Stimulated activated CD8-positive, alpha-beta memory T cell treated with anti-CD3 and anti-CD28 coated beads, Interleukin-12 subunit alpha, Interleukin-12 subunit beta, amount 100 ng/mL, for 24 hours (primary cell): ENCODE measurements around the gene GNGT1.
"Not testable (repeated sequence)": the region's sequence is repeated elsewhere in the genome, so short reads cannot be mapped to it uniquely, and the experiment has no call there.

Experiments used
- DNase-seq: peaks from one replicate; pipeline ENCODE4 v3.0.0-alpha.2; 2020; ENCODE audit errors: extremely low read depth

Gene GNGT1

DNA sequence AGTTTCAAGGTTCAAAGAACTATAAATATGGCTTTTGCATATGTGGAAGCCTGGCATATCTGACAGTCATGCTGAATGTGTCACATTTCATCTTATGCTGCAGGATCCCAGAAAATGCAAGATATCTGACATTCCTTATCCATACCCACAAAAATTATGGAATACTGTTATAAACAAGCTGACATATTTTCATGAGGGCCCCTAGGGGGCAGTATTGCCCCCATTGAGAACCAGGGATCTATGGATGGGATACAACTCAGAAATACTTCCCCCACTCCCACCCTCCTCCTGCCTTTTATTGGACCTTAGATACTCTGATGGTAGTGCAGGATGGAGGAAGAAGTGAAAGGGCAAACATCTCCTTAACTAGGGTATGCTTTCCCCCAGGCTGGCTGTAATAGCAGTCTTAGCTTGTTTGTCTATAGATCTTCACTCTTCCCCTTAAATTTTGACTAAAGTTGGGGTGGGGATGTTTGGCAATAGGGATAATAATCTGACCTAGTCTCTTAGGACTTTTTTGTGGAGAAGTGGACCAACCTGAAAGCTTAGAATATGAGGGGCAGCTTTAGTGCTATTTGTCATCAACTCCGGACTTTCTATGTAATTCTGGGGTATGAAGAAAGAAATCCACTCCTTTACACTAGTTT is 3.5 kb upstream of the GNGT1 start:
- no peak for DNase-seq

DNA sequence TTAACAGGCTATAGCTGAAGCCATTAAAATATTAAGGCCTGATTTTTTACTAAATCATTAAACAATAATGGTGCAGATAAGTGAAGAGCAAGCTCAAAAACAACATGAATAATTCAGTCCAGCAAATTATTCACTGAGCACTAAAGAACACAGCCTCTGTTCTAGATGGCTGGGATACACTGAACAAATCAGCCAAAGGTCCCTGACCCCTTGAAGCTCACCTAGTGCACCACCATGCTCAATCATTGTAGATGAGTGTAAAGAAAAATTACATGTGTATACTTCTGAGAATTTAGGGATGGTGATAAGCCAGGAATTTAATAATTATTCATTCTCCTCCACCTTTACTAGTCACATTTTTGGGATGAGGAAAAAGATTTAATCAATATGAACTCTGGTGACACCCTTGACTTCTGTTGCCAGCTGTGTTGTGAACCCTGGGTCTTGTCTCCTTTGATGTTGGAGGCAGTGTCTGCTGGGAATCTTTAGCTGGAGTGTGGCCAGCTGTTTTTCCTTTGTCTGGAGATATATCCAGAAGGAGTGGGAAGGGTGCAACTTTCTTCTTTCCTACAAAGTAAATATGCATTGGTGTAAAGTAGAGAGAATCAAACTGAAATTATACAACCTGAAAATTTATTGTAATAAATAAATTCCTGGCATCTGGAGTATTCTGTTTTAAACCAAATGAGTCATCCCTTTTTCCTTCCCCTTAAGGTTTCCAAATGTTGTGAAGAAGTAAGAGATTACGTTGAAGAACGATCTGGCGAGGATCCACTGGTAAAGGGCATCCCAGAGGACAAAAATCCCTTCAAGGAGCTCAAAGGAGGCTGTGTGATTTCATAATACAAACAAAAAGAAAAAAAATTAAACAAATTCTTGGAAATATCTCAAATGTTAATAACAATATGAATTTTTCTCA is 4.0 kb downstream of the GNGT1 start:
- DNase-seq = no peak

- DNase-seq = not testable (repeated sequence)
Measured at GRCh38 chr7:93911242-93911641, 4.9 kb downstream of the GNGT1 start.

DNA sequence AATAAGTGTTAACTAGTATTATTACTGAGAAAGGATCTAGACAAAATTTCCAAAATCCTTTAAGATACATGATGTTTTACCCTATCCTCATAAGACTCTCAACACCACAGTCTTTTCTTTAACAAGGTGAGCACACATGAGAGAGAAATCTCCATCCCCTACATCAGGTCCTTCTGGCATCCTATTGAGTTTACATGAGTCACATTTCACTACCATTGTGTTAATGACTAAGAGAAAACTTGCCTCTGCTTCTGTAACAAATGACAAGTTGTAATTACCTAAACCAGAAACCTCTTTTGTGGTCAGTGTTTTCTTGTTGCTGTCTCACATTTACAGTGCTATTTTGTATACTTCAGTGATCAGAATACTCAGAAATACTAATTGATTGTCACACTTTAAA is 5.3 kb downstream of the GNGT1 start:
- not testable (repeated sequence) for DNase-seq

GRCh38 chr7:93913197-93913596 is 6.8 kb downstream of the GNGT1 start:
- DNase-seq = no peak

GRCh38 chr7:93914581-93915066 is 8.3 kb downstream of the GNGT1 start:
- DNase-seq = no peak

DNA sequence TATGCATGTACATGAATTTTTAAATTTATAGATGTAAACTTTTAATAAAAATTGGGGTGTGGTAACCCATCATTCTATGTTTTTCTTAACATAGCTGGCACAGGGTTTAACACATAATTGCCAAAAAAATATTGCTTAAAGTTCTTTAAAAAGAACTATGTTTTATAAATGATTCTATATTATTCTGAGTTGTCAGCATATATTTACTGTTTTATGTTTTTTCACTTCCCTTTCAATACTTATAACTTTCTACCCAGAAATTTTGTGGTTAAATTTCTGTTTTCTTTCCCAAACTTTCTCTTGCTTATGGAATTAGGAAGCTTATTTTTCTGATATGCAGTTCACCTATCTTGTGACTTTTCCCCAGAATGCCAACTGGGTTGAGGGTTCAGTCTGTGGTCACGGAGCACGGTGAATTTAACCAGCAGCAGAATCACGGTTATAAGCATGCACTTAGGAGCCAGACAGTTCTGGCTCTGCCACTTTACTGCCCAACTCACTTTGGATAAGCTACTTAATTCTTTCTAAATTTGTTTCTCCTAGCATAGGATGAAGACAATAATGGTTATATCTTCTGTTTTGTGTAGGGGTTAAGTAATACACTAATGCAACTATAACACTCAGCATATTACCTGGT is 9.0 kb downstream of the GNGT1 start:
- not testable (repeated sequence) for DNase-seq

GRCh38 chr7:93915888-93916287 is 9.5 kb downstream of the GNGT1 start:
- DNase-seq = not testable (repeated sequence)

- DNase-seq = not testable (repeated sequence)
Measured at GRCh38 chr7:93916315-93916714, 9.9 kb downstream of the GNGT1 start.

GRCh38 chr7:93920496-93921182 is 14.3 kb downstream of the GNGT1 start:
- no peak for DNase-seq

DNA sequence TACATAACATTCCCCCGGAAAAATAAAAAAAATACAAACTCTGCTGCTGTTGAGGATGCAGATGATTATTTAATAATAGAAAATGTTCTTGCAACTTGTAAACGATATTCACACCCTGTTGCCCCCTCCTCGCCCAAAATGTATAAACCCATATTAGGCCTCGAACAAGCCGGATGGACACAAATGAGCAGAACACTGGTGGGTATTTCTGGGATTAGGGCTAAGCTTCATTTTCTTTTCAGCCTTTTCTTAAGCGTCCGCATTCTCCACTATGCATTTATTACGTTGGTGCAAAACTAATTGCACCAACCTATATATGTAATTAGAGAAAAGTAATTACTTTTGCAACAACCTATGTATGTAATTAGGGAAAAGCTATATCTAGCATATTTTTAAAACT is 14.8 kb downstream of the GNGT1 start:
- no peak for DNase-seq

DNA sequence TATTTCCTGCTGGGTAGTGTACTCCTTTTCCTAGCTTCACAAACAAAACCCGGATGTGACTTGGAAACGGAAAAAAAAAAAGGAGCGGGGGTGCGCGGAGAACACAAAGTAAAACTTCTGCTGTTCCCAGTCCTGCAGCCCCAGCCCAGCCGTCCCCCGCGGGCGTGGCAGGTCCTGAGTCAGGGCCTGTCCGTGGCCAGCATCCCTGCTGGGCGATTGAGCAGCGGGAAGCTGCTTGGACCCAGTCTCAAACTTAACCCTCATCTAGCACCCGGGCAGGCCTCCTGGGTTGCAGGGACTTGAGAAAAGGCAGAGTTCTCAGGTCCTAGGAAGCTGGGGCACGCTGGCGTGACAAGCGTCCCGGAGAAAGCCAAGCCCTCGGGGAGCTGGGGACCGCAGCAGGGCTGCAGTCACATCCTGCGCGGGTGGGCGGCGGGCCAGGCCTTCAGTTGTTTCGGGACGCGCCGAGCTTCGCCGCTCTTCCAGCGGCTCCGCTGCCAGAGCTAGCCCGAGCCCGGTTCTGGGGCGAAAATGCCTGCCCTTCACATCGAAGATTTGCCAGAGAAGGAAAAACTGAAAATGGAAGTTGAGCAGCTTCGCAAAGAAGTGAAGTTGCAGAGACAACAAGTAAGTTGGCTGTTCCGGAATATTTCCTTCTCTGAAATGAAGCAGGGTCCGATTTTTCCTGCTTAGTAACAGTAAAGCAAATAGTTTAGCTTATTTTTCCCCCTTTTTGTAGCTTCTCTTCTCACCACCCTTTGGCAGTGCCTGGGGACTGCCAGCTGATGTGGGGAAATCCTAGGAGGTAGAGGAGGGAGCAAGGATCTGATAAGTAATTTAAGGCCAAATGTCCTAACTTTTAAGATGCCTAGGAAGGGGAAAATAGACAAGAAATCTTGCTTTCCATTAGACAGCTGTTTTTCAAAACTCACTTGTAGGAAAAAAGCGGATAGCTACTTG is 15.5 kb downstream of the GNGT1 start, which contains the start of gene GNG11:
Gene GNG11, plus strand, starts transcription at position 129 of the 960 bp plus-strand sequence. Its CDS starts 403 bp downstream, at position 532.
- DNase-seq = peak; percentile 1

- no peak for DNase-seq
Measured at GRCh38 chr7:93923296-93923695, 16.9 kb downstream of the GNGT1 start.

GRCh38 chr7:93923942-93924341 is 17.6 kb downstream of the GNGT1 start:
- DNase-seq = no peak

DNA sequence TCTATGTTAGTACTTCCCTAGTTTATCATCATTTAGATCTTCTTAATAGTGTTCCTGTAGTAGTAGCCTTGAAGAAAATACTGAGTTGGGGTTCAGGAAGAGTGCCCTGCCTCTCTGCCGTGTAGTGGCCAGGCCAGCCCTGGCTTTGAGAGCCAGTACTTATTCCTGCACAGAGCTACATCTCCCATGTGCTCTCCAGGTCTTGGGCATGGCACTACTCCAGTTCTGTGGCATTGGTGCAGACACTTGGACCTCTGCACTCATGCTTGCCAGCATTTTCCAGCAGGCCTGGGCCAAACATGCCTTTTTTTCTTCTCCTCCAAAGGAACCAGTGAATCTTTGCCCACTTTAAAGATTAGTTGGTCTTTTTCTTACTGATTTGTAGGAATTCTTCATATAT is 20.4 kb downstream of the GNGT1 start:
- DNase-seq = no peak

- DNase-seq = no peak
Measured at GRCh38 chr7:93927585-93927984, 21.2 kb downstream of the GNGT1 start.

DNA sequence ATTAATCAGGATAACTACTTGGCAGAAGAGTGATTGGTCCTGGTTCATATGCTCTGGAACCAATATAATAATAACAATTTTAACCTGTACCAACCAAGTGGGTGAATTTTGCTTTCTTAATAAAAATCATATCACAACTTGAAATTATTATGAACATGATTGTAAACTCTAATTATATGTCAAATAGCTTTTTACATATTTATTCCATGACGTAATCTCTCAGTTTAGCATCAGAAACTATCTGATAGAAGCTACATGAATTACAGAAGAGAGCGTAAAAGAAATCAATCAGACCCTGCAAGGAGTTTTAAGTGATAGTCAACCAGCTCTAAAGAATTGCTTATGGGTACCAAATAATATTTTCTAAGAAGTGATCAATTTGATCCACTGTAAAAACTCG is 25.3 kb downstream of the GNGT1 start:
- no peak for DNase-seq

DNA sequence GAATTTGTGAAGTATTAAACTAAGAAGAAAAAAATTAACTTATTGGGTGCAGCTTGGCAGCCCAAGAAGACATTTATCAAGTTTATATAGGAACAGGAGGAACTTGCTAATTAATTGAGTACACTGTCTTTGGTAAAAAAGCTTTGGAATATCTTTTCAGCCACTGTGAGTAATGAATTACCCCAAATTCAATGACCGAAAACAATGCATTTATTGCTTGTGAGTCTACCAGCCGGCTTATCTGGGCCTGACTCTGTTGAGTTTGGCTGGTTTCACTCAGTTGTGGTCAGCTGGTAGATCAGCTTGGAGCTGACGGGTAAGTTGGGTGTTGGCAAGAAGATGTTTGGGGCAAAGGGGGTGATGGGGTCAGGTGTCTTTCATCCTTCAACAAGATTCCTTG is 26.8 kb downstream of the GNGT1 start:
- no peak for DNase-seq

- no peak for DNase-seq
Measured at GRCh38 chr7:93935102-93935501, 28.7 kb downstream of the GNGT1 start.

GRCh38 chr7:93937818-93938217 is 31.5 kb downstream of the GNGT1 start:
- DNase-seq = no peak

- DNase-seq = no peak
Measured at GRCh38 chr7:93938293-93938692, 31.9 kb downstream of the GNGT1 start.
